NB4 (cell line): ENCODE data around the gene PRIM1.

Experiments used
- CTCF ChIP-seq: IDR thresholded peaks from one replicate; pipeline ENCODE4 v1.5.1; 2012; ENCODE audit warnings: low read depth, low read length
- MYC ChIP-seq: IDR thresholded peaks from 2 replicates; pipeline ENCODE4 v1.6.1; 2011; ENCODE audit warnings: low read depth, low read length
- POLR2A ChIP-seq: IDR thresholded peaks from 2 replicates; pipeline ENCODE4 v1.6.1; 2011; ENCODE audit warnings: mild to moderate bottlenecking; ENCODE audit not compliant: insufficient read length; ENCODE audit errors: extremely low read depth
- TF ChIP-seq, protein P1 (sequence below): IDR thresholded peaks from 2 replicates; pipeline ENCODE4 v1.6.1; 2011; ENCODE audit warnings: low read depth, low read length

GRCh38 chr12:56761812-56762211 is 9.7 kb upstream of the PRIM1 start:
- no peak for TF ChIP-seq POLR2A
- TF ChIP-seq CTCF = no peak
- TF ChIP-seq, protein P1, sequence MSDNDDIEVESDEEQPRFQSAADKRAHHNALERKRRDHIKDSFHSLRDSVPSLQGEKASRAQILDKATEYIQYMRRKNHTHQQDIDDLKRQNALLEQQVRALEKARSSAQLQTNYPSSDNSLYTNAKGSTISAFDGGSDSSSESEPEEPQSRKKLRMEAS = no peak
- no peak for TF ChIP-seq MYC
